Measurements from ENCODE around the gene RAB11FIP3. TPM values are rescaled to one million over a fixed set of nuclear protein-coding genes. Genes with fewer than 3 reads are reported as not detected.

The RAB11FIP3 gene
- total and polyA plus RNA-seq, 8 donors, result 22.0 to 67.4 (median 33.2) TPM

GRCh38 chr16:442976-443375 is 17.5 kb downstream of the RAB11FIP3 start:
- DNase-seq, result no peak
- TF ChIP-seq CTCF (IDR thresholded peaks at IDR 0.05), result no peak
- no peak for ATAC-seq
- Histone ChIP-seq H3K4me3 (no peak overlapping the region), H3K27me3 (no peaks in the 10 kb centered on the region), H3K4me1 (no peaks in the 10 kb centered on the region), H3K9me3 (no peaks in the 10 kb centered on the region), H3K36me3 (no peaks in the 10 kb centered on the region), H3K27ac (no peak overlapping the region)
- WGBS, 2 donors, result 86 to 92% methylated on average over 6 of the region's 6 CpGs
- FAIRE-seq, result no peak
- intact Hi-C loops (cut with DNase I), result no loop called here

- Histone ChIP-seq H3K4me1 (no peaks in the 10 kb centered on the region), H3K36me3 (no peaks in the 10 kb centered on the region), H3K9me3 (no peaks in the 10 kb centered on the region), H3K27me3 (no peaks in the 10 kb centered on the region), H3K27ac (no peak overlapping the region), H3K4me3 (no peak overlapping the region)
- 92 to 93% methylated on average over 10 of the region's 10 CpGs for WGBS, 2 donors
- FAIRE-seq (no peak), DNase-seq (peak in 1 of 6 donors; percentile 2), ATAC-seq (no peak)
- no peak for TF ChIP-seq CTCF (IDR thresholded peaks at IDR 0.05)
- intact Hi-C loops (cut with DNase I), result no loop called here
These were observed 18.6 kb downstream of the RAB11FIP3 start for GRCh38 chr16:444027-444426.

GRCh38 chr16:445566-445965 is 20.1 kb downstream of the RAB11FIP3 start:
- TF ChIP-seq CTCF (IDR thresholded peaks at IDR 0.05), result no peak
- intact Hi-C loops (cut with DNase I), result no loop called here

GRCh38 chr16:450385-450784 is 24.9 kb downstream of the RAB11FIP3 start:
- Histone ChIP-seq H3K36me3 (no peaks in the 10 kb centered on the region), H3K27me3 (no peaks in the 10 kb centered on the region), H3K4me1 (peaks cover 0 to 5% (median 0%) of the 10 kb centered on the region in 3 donors), H3K9me3 (no peaks in the 10 kb centered on the region), H3K27ac (peak overlapping the region in 2 of 4 donors; percentile 4 to 11), H3K4me3 (no peak overlapping the region)
- TF ChIP-seq CTCF (IDR thresholded peaks at IDR 0.05), result no peak
- WGBS, 2 donors, result 78 to 79% methylated on average over 8 of the region's 8 CpGs
- DNase-seq, result peak in 1 of 6 donors; percentile 17
- intact Hi-C loops (cut with DNase I), result no loop called here
- peak in 2 of 4 donors; percentile 12 to 17 for ATAC-seq
- no peak for FAIRE-seq

More at GRCh38 chr16:445566-445965, 20.1 kb downstream of the RAB11FIP3 start:
- no peaks in the 10 kb centered on the region for H3K27me3 ChIP-seq
- DNase-seq (peak in 1 of 6 donors; percentile 27), FAIRE-seq (no peak), ATAC-seq (no peak)
- H3K9me3 ChIP-seq, result no peaks in the 10 kb centered on the region
- no peak overlapping the region for H3K27ac ChIP-seq
- no peak overlapping the region for H3K4me3 ChIP-seq
- 70 to 73% methylated on average over 4 of the region's 4 CpGs for WGBS, 2 donors
- no peaks in the 10 kb centered on the region for H3K36me3 ChIP-seq
- H3K4me1 ChIP-seq, result peaks cover 0 to 5% (median 0%) of the 10 kb centered on the region in 3 donors

GRCh38 chr16:450785-451512 is 25.5 kb downstream of the RAB11FIP3 start:
- Histone ChIP-seq H3K4me3 (no peak overlapping the region), H3K27ac (peak overlapping the region in 2 of 4 donors; percentile 4 to 11), H3K36me3 (no peaks in the 10 kb centered on the region), H3K9me3 (no peaks in the 10 kb centered on the region), H3K27me3 (no peaks in the 10 kb centered on the region), H3K4me1 (peaks cover 0 to 5% (median 0%) of the 10 kb centered on the region in 3 donors)
- FAIRE-seq (no peak), DNase-seq (peak in 1 of 6 donors; percentile 44), ATAC-seq (peak in 2 of 4 donors; percentile 52 to 56)
- TF ChIP-seq CTCF (IDR thresholded peaks at IDR 0.05), result no peak
- 66 to 77% methylated on average over 13 to 14 of the region's 14 CpGs for WGBS, 2 donors
- intact Hi-C loops (cut with DNase I), result no loop called here

All from pancreas (tissue), 10 donors.